RWPE2 (cell line): ENCODE data around the gene HMGCS2.

Source experiments
- ATAC-seq: fragments of 200-7000 bp; cut with Tn5 transposase; 3 replicates; pipeline ENCODE4 v1.9.1; 2021; ENCODE audit warnings: low read depth
- DNase-seq: peaks from one replicate; pipeline ENCODE4 v3.0.0-alpha.2; 2020; ENCODE audit warnings: low spot score
- H3K27ac ChIP-seq: fragments of 450-650 bp; 2 replicates; pipeline ENCODE4 v1.5.1; 2017; ENCODE audit warnings: mild to moderate bottlenecking; ENCODE audit not compliant: poor library complexity, severe bottlenecking
- H3K27me3 ChIP-seq: fragments of 250-450 bp; sonication (Bioruptor Pico); 2 replicates; pipeline ENCODE4 v1.5.1; 2021; ENCODE audit warnings: mild to moderate bottlenecking, moderate library complexity; ENCODE audit not compliant: insufficient read depth, poor library complexity, severe bottlenecking
- H3K36me3 ChIP-seq: fragments of 250-450 bp; sonication (Bioruptor Pico); 2 replicates; pipeline ENCODE4 v1.5.1; 2020; ENCODE audit warnings: low read depth, mild to moderate bottlenecking, moderate library complexity
- H3K4me1 ChIP-seq: fragments of 250-450 bp; sonication (Bioruptor Pico); 2 replicates; pipeline ENCODE4 v1.5.1; 2021; ENCODE audit warnings: mild to moderate bottlenecking, moderate library complexity; ENCODE audit not compliant: insufficient read depth, poor library complexity, severe bottlenecking
- H3K4me3 ChIP-seq: fragments of 250-450 bp; sonication (Bioruptor Pico); 2 replicates; pipeline ENCODE4 v1.5.1; 2021; ENCODE audit warnings: mild to moderate bottlenecking, moderate library complexity; ENCODE audit not compliant: severe bottlenecking
- H3K9me3 ChIP-seq: fragments of 250-450 bp; sonication (Bioruptor Pico); 2 replicates; pipeline ENCODE4 v1.5.1; 2021; ENCODE audit warnings: mild to moderate bottlenecking, moderate library complexity; ENCODE audit not compliant: severe bottlenecking
- CTCF ChIP-seq: fragments of 450-650 bp; IDR thresholded peaks from one replicate; pipeline ENCODE4 v1.5.1; 2017; ENCODE audit warnings: mild to moderate bottlenecking, moderate library complexity; ENCODE audit not compliant: poor library complexity, severe bottlenecking

HMGCS2 gene

GRCh38 chr1:119748040-119748439 is 20.7 kb downstream of the HMGCS2 start:
- no peaks in the 10 kb centered on the region for H3K27me3 ChIP-seq
- H3K4me1 ChIP-seq: peaks cover 8% of the 10 kb centered on the region
- peaks cover 17% of the 10 kb centered on the region for H3K36me3 ChIP-seq
- no peak for TF ChIP-seq CTCF
- DNase-seq: no peak
- ATAC-seq: no peak
- no peak overlapping the region for H3K4me3 ChIP-seq
- no peaks in the 10 kb centered on the region for H3K9me3 ChIP-seq
- H3K27ac ChIP-seq: no peak overlapping the region

GRCh38 chr1:119747451-119747850 is 21.3 kb downstream of the HMGCS2 start:
- Histone ChIP-seq H3K9me3 (no peaks in the 10 kb centered on the region), H3K36me3 (peaks cover 23% of the 10 kb centered on the region), H3K27ac (no peak overlapping the region), H3K4me1 (peaks cover 8% of the 10 kb centered on the region), H3K27me3 (no peaks in the 10 kb centered on the region), H3K4me3 (no peak overlapping the region)
- ATAC-seq (peak; percentile 26; the same call in 2 of the 3 replicates), DNase-seq (no peak)
- TF ChIP-seq CTCF: no peak

GRCh38 chr1:119745034-119745433 is 23.7 kb downstream of the HMGCS2 start:
- H3K4me3 ChIP-seq: no peak overlapping the region
- no peak for ATAC-seq
- TF ChIP-seq CTCF: no peak
- no peaks in the 10 kb centered on the region for H3K27me3 ChIP-seq
- H3K27ac ChIP-seq: no peak overlapping the region
- peaks cover 8% of the 10 kb centered on the region for H3K4me1 ChIP-seq
- H3K36me3 ChIP-seq: peaks cover 37% of the 10 kb centered on the region
- DNase-seq: no peak
- H3K9me3 ChIP-seq: no peaks in the 10 kb centered on the region

GRCh38 chr1:119744598-119744942 is 24.1 kb downstream of the HMGCS2 start:
- TF ChIP-seq CTCF: no peak
- Histone ChIP-seq H3K27me3 (no peaks in the 10 kb centered on the region), H3K4me3 (no peak overlapping the region), H3K9me3 (no peaks in the 10 kb centered on the region), H3K27ac (no peak overlapping the region), H3K36me3 (peaks cover 41% of the 10 kb centered on the region), H3K4me1 (peaks cover 8% of the 10 kb centered on the region)
- ATAC-seq (no peak), DNase-seq (no peak)

- ATAC-seq (peak; percentile 73), DNase-seq (no peak)
- Histone ChIP-seq H3K4me1 (peaks cover 8% of the 10 kb centered on the region), H3K4me3 (no peak overlapping the region), H3K9me3 (no peaks in the 10 kb centered on the region), H3K27ac (no peak overlapping the region), H3K27me3 (no peaks in the 10 kb centered on the region), H3K36me3 (peaks cover 46% of the 10 kb centered on the region)
- peak; percentile 90 for TF ChIP-seq CTCF
Observed at GRCh38 chr1:119743776-119744597, 24.7 kb downstream of the HMGCS2 start.
